OCI-LY7 (cell line): ENCODE results near the gene ADPRHL1. TPM values are rescaled to one million over a fixed set of nuclear protein-coding genes. Genes with fewer than 3 reads are reported as not detected.

Experiments
- BruUV-seq: library from RNA; stranded (reverse); fragments of 400-500 nt; replicated peaks from 2 replicates; lab custom pipeline; 2021; lab: Mats Ljungman, UMichigan
- CTCF ChIA-PET: fragments of 300-600 bp; sonication (Branson Sonifier 250); formaldehyde crosslinking; loops from one replicate; lab custom pipeline; 2022; ENCODE audit warnings: antibody characterized with exemption; ENCODE audit not compliant: unreplicated experiment; lab: Charles Lee
- POLR2A ChIA-PET: fragments of 300-600 bp; sonication (Branson Sonifier 250); formaldehyde crosslinking; loops from one replicate; lab custom pipeline; 2022; ENCODE audit warnings: antibody characterized with exemption; lab: Charles Lee
- DNase-seq: peaks from one replicate; pipeline ENCODE4 v3.0.0-alpha.2; 2015; ENCODE audit warnings: low spot score
- H2AFZ ChIP-seq: fragments of 200-600 bp; sonication (generic), shearing (Covaris generic); 2 replicates; pipeline ENCODE4 v1.6.1; 2014; ENCODE audit warnings: mild to moderate bottlenecking, antibody characterized with exemption, low read length, moderate library complexity
- H3K27ac ChIP-seq: fragments of 200-600 bp; sonication (generic); 2 replicates; pipeline ENCODE4 v1.5.1; 2014; ENCODE audit warnings: mixed run types, low read depth, mild to moderate bottlenecking, moderate library complexity, low read length, inconsistent platforms; ENCODE audit not compliant: poor library complexity, severe bottlenecking
- H3K36me3 ChIP-seq: fragments of 200-600 bp; sonication (generic); 2 replicates; pipeline ENCODE4 v1.6.1; 2014; ENCODE audit warnings: mild to moderate bottlenecking, antibody characterized with exemption, low read length, moderate library complexity, mixed read lengths; ENCODE audit not compliant: insufficient read depth
- H3K4me1 ChIP-seq: fragments of 200-600 bp; sonication (generic); 2 replicates; pipeline ENCODE4 v1.5.1; 2014; ENCODE audit warnings: mild to moderate bottlenecking, low read length; ENCODE audit not compliant: insufficient read depth, poor library complexity, severe bottlenecking
- H3K4me2 ChIP-seq: fragments of 200-600 bp; sonication (generic); 2 replicates; pipeline ENCODE4 v1.6.1; 2014; ENCODE audit warnings: mild to moderate bottlenecking, low read length
- H3K4me3 ChIP-seq: fragments of 200-600 bp; sonication (generic); 2 replicates; pipeline ENCODE4 v1.5.1; 2014; ENCODE audit warnings: mild to moderate bottlenecking, low read depth, low read length; ENCODE audit not compliant: poor library complexity, severe bottlenecking
- H3K79me2 ChIP-seq: fragments of 200-600 bp; sonication (generic); 2 replicates; pipeline ENCODE4 v1.6.1; 2016; ENCODE audit warnings: low read depth, mild to moderate bottlenecking, low read length, moderate library complexity, mixed read lengths; ENCODE audit not compliant: insufficient read depth
- H3K9me2 ChIP-seq: fragments of 200-600 bp; sonication (generic); 2 replicates; pipeline ENCODE4 v1.6.1; 2016; ENCODE audit warnings: mild to moderate bottlenecking, low read length, mixed read lengths; ENCODE audit not compliant: insufficient read depth
- H3K9me3 ChIP-seq: fragments of 200-600 bp; sonication (generic); 2 replicates; pipeline ENCODE4 v1.6.1; 2014; ENCODE audit warnings: mild to moderate bottlenecking, mixed run types, low read length, mixed read lengths
- H4K20me1 ChIP-seq: fragments of 200-600 bp; sonication (generic); 2 replicates; pipeline ENCODE4 v1.6.1; 2014; ENCODE audit warnings: mild to moderate bottlenecking, antibody characterized with exemption, low read length, moderate library complexity, mixed read lengths; ENCODE audit not compliant: insufficient read depth
- CTCF ChIP-seq: fragments of 200-600 bp; sonication (generic); conservative IDR thresholded peaks from 2 replicates; pipeline ENCODE4 v1.5.1; 2014; ENCODE audit warnings: mild to moderate bottlenecking, antibody characterized with exemption, low read length, moderate library complexity, mixed read lengths
- EZH2phosphoT487 ChIP-seq: fragments of 200-600 bp; sonication (generic); IDR thresholded peaks from 2 replicates; pipeline ENCODE4 v1.6.1; 2018; ENCODE audit warnings: low read depth, borderline replicate concordance, mild to moderate bottlenecking, mixed run types, antibody characterized with exemption, low read length, moderate library complexity, mixed read lengths
- intact Hi-C: fragments of 100-400 bp; cut with micrococcal nuclease; formaldehyde crosslinking; loops from one replicate; pipeline ENCODE4 v1.10.0; 2022; ENCODE audit not compliant: unreplicated experiment
- total RNA-seq, 2 experiments: library from RNA; depleted of rRNA in 1 of 2; stranded (reverse); fragments of >200 nt in 1 of 2; shearing (Covaris generic) in 1 of 2; gene quantifications; 2 replicates each; pipeline ENCODE4 v1.2.3, GENCODE V29; 2014 to 2022

ADPRHL1 gene
- total RNA-seq, 2 experiments from 2014 or later: 2.5 to 6.2 TPM

DNA sequence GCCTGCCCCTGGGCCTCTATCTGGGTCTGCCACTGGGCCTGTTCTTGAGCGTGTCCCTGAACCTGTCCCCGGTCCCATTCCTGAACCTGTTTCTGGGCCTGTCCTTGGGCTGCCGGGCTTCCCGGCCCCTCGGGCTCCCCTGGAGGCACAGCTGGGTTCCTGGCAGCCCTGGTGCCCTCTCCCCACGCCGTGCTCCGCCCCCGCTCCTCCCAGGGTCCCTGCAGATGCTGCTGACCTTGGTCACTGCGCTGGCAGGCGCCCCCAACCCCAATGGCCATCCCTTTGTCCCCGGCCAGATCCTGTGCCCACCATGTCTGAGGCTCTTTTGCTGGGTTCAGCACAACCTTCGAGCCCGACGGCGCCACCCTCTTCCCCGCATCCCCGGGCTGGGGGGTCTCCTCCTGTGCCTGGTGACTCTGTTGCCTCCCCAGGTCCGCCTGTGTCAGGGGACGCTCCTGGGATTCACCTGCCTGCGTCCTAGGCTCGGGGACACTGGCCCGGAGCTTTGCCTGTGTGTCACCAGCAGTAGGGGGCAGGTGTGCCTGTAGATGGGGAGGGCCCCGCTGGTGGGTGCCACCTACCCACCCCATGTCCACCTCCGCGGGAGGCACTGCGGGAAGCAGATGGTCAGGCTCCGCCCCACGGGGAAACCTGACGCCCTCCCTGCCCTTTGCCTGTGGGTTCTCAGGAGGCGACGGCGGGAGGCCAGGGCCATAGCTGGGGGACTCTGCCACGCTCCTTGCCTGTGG is 48.4 kb downstream of the ADPRHL1 start:
- Histone ChIP-seq H3K4me1 (peaks cover 25% of the 10 kb centered on the region), H3K27ac (no peak overlapping the region), H3K79me2 (no peaks in the 10 kb centered on the region), H3K4me2 (no peak overlapping the region), H4K20me1 (no peaks in the 10 kb centered on the region), H2AFZ (no peak overlapping the region), H3K9me2 (no peaks in the 10 kb centered on the region), H3K4me3 (no peak overlapping the region), H3K36me3 (no peaks in the 10 kb centered on the region), H3K9me3 (no peaks in the 10 kb centered on the region)
- CTCF ChIA-PET: no interaction called here
- no peak for DNase-seq
- TF ChIP-seq CTCF (no peak), EZH2phosphoT487 (no peak)
- intact Hi-C loops: no loop called here
- POLR2A ChIA-PET: no interaction called here
- BruUV-seq: no TSS peak

DNA sequence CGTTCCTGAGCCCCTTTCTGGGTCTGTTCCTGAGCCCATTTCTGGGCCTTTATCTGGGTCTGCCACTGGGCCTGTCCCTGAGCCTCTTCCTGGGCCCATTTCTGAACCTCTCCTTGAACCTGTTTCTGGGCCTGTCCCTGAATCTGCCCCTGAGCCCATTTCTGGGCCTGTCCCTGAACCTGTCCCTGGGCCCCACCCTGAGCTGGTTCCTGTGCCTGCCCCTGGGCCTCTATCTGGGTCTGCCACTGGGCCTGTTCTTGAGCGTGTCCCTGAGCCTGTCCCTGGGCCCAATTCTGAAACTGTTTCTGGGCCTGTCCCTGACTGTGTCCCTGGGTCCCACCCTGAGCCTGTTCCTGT is 48.9 kb downstream of the ADPRHL1 start:
- intact Hi-C loops: no loop called here
- BruUV-seq: no TSS peak

More for the DNA sequence above, 48.9 kb downstream of the ADPRHL1 start:
- Histone ChIP-seq H3K4me1 (peaks cover 22% of the 10 kb centered on the region), H3K79me2 (no peaks in the 10 kb centered on the region), H3K9me2 (no peaks in the 10 kb centered on the region), H4K20me1 (no peaks in the 10 kb centered on the region), H3K4me2 (no peak overlapping the region), H3K9me3 (no peaks in the 10 kb centered on the region), H3K36me3 (no peaks in the 10 kb centered on the region), H3K27ac (no peak overlapping the region), H3K4me3 (no peak overlapping the region), H2AFZ (no peak overlapping the region)
- DNase-seq: no peak
- ChIA-PET POLR2A (no interaction called here), CTCF (no interaction called here)
- no peak for TF ChIP-seq CTCF
- no peak for TF ChIP-seq EZH2phosphoT487
